OCI-LY1 (cell line): ENCODE measurements around the gene SMCO2.

Experiments
- H2AFZ ChIP-seq: fragments of 200-600 bp; sonication (generic), shearing (Covaris generic); 2 replicates; pipeline ENCODE4 v1.6.0; 2014; ENCODE audit warnings: antibody characterized with exemption, mild to moderate bottlenecking, low read length
- H3F3A ChIP-seq: fragments of 200-600 bp; sonication (generic), shearing (Covaris generic); 2 replicates; pipeline ENCODE4 v1.6.0; 2014; ENCODE audit warnings: mild to moderate bottlenecking, antibody characterized with exemption, low read length, moderate library complexity; ENCODE audit not compliant: insufficient read depth
- H3K27ac ChIP-seq: fragments of 200-600 bp; sonication (generic); 2 replicates; pipeline ENCODE4 v1.5.1; 2014; ENCODE audit warnings: low read length, mixed run types, mild to moderate bottlenecking, low read depth; ENCODE audit not compliant: poor library complexity, severe bottlenecking
- H3K27me3 ChIP-seq: fragments of 200-600 bp; sonication (generic); 2 replicates; pipeline ENCODE4 v1.6.0; 2014; ENCODE audit warnings: antibody characterized with exemption, mild to moderate bottlenecking, low read length, moderate library complexity; ENCODE audit not compliant: insufficient read depth
- H3K36me3 ChIP-seq: fragments of 200-600 bp; sonication (generic); 2 replicates; pipeline ENCODE4 v1.6.1; 2014; ENCODE audit warnings: mild to moderate bottlenecking, antibody characterized with exemption, low read length, moderate library complexity, mixed read lengths; ENCODE audit not compliant: insufficient read depth
- H3K4me1 ChIP-seq: fragments of 200-600 bp; sonication (generic); 2 replicates; pipeline ENCODE4 v1.5.1; 2014; ENCODE audit warnings: mild to moderate bottlenecking, low read length, moderate library complexity; ENCODE audit not compliant: insufficient read depth, severe bottlenecking
- H3K4me2 ChIP-seq: fragments of 200-600 bp; sonication (generic), shearing (Covaris generic); 2 replicates; pipeline ENCODE4 v1.6.1; 2014; ENCODE audit warnings: low read length
- H3K4me3 ChIP-seq: fragments of 200-600 bp; sonication (generic); 2 replicates; pipeline ENCODE4 v1.5.1; 2014; ENCODE audit warnings: low read length, low read depth, mild to moderate bottlenecking, mixed read lengths; ENCODE audit not compliant: poor library complexity, severe bottlenecking
- H3K79me2 ChIP-seq: fragments of 200-600 bp; shearing (Covaris generic); 2 replicates; pipeline ENCODE4 v1.6.1; 2016; ENCODE audit warnings: mixed run types, low read length, mixed read lengths; ENCODE audit not compliant: insufficient read depth
- H3K9ac ChIP-seq: fragments of 200-600 bp; sonication (generic), shearing (Covaris generic); 2 replicates; pipeline ENCODE4 v1.6.1; 2014; ENCODE audit warnings: mild to moderate bottlenecking, low read length, mixed read lengths
- H3K9me2 ChIP-seq: fragments of 200-600 bp; sonication (generic), shearing (Covaris generic); 2 replicates; pipeline ENCODE4 v1.6.1; 2014; ENCODE audit warnings: low read depth, mild to moderate bottlenecking, low read length, mixed read lengths
- H3K9me3 ChIP-seq: fragments of 200-600 bp; shearing (Covaris generic); 2 replicates; pipeline ENCODE4 v1.6.1; 2014; ENCODE audit warnings: low read length, mixed read lengths
- H4K20me1 ChIP-seq: fragments of 200-600 bp; sonication (generic), shearing (Covaris generic); 2 replicates; pipeline ENCODE4 v1.6.0; 2016; ENCODE audit warnings: mild to moderate bottlenecking, low read length; ENCODE audit not compliant: insufficient read depth
- EZH2 ChIP-seq: fragments of 200-600 bp; sonication (generic), shearing (Covaris generic); IDR thresholded peaks from 2 replicates; pipeline ENCODE4 v1.8.0; 2017; ENCODE audit warnings: borderline replicate concordance, mixed run types, mild to moderate bottlenecking, antibody characterized with exemption, low read length, moderate library complexity, mixed read lengths
- TF ChIP-seq, protein P1 (sequence below): fragments of 200-600 bp; sonication (generic), shearing (Covaris generic); IDR thresholded peaks from 2 replicates; pipeline ENCODE4 v1.5.1; 2017; ENCODE audit warnings: mild to moderate bottlenecking, antibody characterized with exemption, low read length, moderate library complexity, mixed read lengths

SMCO2 gene

GRCh38 chr12:27480016-27480415 lies 33.5 kb downstream of the SMCO2 start:
- H3K9me3 ChIP-seq, result peaks cover 4% of the 10 kb centered on the region; the same call in 1 of the 2 replicates
- H3K4me2 ChIP-seq, result no peak overlapping the region
- no peaks in the 10 kb centered on the region for H3K79me2 ChIP-seq
- H4K20me1 ChIP-seq, result no peaks in the 10 kb centered on the region
- no peak overlapping the region for H3K27ac ChIP-seq
- no peak overlapping the region for H3K9ac ChIP-seq
- H2AFZ ChIP-seq, result no peak overlapping the region
- no peak overlapping the region for H3K4me3 ChIP-seq
- no peaks in the 10 kb centered on the region for H3K9me2 ChIP-seq
- H3K36me3 ChIP-seq, result no peaks in the 10 kb centered on the region
- no peaks in the 10 kb centered on the region for H3K27me3 ChIP-seq
- H3K4me1 ChIP-seq, result no peaks in the 10 kb centered on the region
- no peaks in the 10 kb centered on the region for H3F3A ChIP-seq
- no peak for TF ChIP-seq EZH2
- TF ChIP-seq, protein P1, sequence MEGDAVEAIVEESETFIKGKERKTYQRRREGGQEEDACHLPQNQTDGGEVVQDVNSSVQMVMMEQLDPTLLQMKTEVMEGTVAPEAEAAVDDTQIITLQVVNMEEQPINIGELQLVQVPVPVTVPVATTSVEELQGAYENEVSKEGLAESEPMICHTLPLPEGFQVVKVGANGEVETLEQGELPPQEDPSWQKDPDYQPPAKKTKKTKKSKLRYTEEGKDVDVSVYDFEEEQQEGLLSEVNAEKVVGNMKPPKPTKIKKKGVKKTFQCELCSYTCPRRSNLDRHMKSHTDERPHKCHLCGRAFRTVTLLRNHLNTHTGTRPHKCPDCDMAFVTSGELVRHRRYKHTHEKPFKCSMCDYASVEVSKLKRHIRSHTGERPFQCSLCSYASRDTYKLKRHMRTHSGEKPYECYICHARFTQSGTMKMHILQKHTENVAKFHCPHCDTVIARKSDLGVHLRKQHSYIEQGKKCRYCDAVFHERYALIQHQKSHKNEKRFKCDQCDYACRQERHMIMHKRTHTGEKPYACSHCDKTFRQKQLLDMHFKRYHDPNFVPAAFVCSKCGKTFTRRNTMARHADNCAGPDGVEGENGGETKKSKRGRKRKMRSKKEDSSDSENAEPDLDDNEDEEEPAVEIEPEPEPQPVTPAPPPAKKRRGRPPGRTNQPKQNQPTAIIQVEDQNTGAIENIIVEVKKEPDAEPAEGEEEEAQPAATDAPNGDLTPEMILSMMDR, result no peak

GRCh38 chr12:27486961-27487360 lies 40.4 kb downstream of the SMCO2 start:
- no peaks in the 10 kb centered on the region for H3K9me3 ChIP-seq
- no peaks in the 10 kb centered on the region for H3K36me3 ChIP-seq
- H3F3A ChIP-seq, result no peaks in the 10 kb centered on the region
- H3K4me1 ChIP-seq, result no peaks in the 10 kb centered on the region
- TF ChIP-seq EZH2, result no peak
- TF ChIP-seq, protein P1, result no peak
- H3K9ac ChIP-seq, result no peak overlapping the region
- H3K4me3 ChIP-seq, result no peak overlapping the region
- H3K4me2 ChIP-seq, result no peak overlapping the region
- no peaks in the 10 kb centered on the region for H3K9me2 ChIP-seq
- no peak overlapping the region for H3K27ac ChIP-seq
- no peaks in the 10 kb centered on the region for H4K20me1 ChIP-seq
- no peaks in the 10 kb centered on the region for H3K79me2 ChIP-seq
- H2AFZ ChIP-seq, result no peak overlapping the region
- H3K27me3 ChIP-seq, result no peaks in the 10 kb centered on the region

- H4K20me1 ChIP-seq, result no peaks in the 10 kb centered on the region
- H3K9ac ChIP-seq, result no peak overlapping the region
- TF ChIP-seq, protein P1, result no peak
- no peak for TF ChIP-seq EZH2
- H3K79me2 ChIP-seq, result no peaks in the 10 kb centered on the region
- H3F3A ChIP-seq, result no peaks in the 10 kb centered on the region
- H3K4me2 ChIP-seq, result no peak overlapping the region
- H3K4me1 ChIP-seq, result no peaks in the 10 kb centered on the region
- no peaks in the 10 kb centered on the region for H3K9me3 ChIP-seq
- H3K27ac ChIP-seq, result no peak overlapping the region
- H3K36me3 ChIP-seq, result no peaks in the 10 kb centered on the region
- no peaks in the 10 kb centered on the region for H3K27me3 ChIP-seq
- H3K9me2 ChIP-seq, result no peaks in the 10 kb centered on the region
- H3K4me3 ChIP-seq, result no peak overlapping the region
- no peak overlapping the region for H2AFZ ChIP-seq
Measured at GRCh38 chr12:27488479-27488878, 41.9 kb downstream of the SMCO2 start.
